ENCODE measurements around the gene GALNT6. TPM values are rescaled to one million over a fixed set of nuclear protein-coding genes. Genes with fewer than 3 reads are reported as not detected.

Gene GALNT6
- total and polyA plus RNA-seq, 5 donors from 2014 or later: 2.3 to 19.5 (median 2.9) TPM

- Histone ChIP-seq H3K4me1 (ENCODE audit: control insufficient read depth, insufficient read depth, low read length, poor library complexity, severe bottlenecking) (no peaks in the 10 kb centered on the region), H3K9me3 (ENCODE audit: control insufficient read depth in 2 of 2, low read length in 2 of 2) (no peaks in the 10 kb centered on the region), H3K36me3 (ENCODE audit: control insufficient read depth, insufficient read depth, low read length) (no peaks in the 10 kb centered on the region), H3K27ac (ENCODE audit: insufficient read depth, low read length, poor library complexity, severe bottlenecking) (no peak overlapping the region), H3K4me3 (ENCODE audit: low read depth, low read length) (no peak overlapping the region), H3K27me3 (ENCODE audit: control insufficient read depth, insufficient read depth, low read length) (no peaks in the 10 kb centered on the region)
- Mint-ChIP-seq H3K4me3 (no peak overlapping the region), H3K4me1 (peaks cover 4 to 8% (median 6%) of the 10 kb centered on the region in 4 donors), H3K9me3 (no peaks in the 10 kb centered on the region), H3K27me3 (peaks cover 15% of the 10 kb centered on the region), H3K27ac (no peak overlapping the region), H3K36me3 (no peaks in the 10 kb centered on the region)
- no peak for DNase-seq
- no peak for ATAC-seq (ENCODE audit: low read depth in 2 of 2)
Observed at GRCh38 chr12:51403681-51404136, 12.5 kb upstream of the GALNT6 start.

DNA sequence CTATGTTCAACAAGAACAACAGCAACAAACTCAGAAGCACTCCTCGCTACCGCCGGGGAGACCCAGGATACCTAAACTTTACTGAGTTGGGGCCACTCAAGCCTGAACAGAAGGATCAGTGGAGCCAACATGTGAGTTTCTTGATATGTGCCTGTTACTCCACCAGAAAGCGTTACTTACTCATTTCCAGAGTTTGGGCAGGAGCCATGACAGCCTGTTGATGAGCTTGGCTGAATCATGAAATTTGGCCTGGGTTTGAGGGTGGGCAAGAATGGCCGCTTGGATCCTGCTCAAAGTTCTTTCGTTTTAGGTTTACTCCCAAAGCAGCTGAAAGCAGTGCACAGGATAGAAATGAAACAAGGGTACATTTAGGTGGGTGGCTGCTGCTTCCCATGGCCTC lies 12.0 kb upstream of the GALNT6 start:
- Mint-ChIP-seq H3K4me1 (peaks cover 4 to 8% (median 7%) of the 10 kb centered on the region in 4 donors), H3K27ac (no peak overlapping the region), H3K4me3 (no peak overlapping the region), H3K36me3 (no peaks in the 10 kb centered on the region), H3K9me3 (no peaks in the 10 kb centered on the region), H3K27me3 (peaks cover 15% of the 10 kb centered on the region)
- Histone ChIP-seq H3K27me3 (ENCODE audit: control insufficient read depth, insufficient read depth, low read length) (no peaks in the 10 kb centered on the region), H3K27ac (ENCODE audit: insufficient read depth, low read length, poor library complexity, severe bottlenecking) (no peak overlapping the region), H3K4me3 (ENCODE audit: low read depth, low read length) (no peak overlapping the region), H3K9me3 (ENCODE audit: control insufficient read depth in 2 of 2, low read length in 2 of 2) (no peaks in the 10 kb centered on the region), H3K4me1 (ENCODE audit: control insufficient read depth, insufficient read depth, low read length, poor library complexity, severe bottlenecking) (no peaks in the 10 kb centered on the region), H3K36me3 (ENCODE audit: control insufficient read depth, insufficient read depth, low read length) (no peaks in the 10 kb centered on the region)
- DNase-seq (no peak), ATAC-seq (ENCODE audit: low read depth in 2 of 2) (no peak)

DNA sequence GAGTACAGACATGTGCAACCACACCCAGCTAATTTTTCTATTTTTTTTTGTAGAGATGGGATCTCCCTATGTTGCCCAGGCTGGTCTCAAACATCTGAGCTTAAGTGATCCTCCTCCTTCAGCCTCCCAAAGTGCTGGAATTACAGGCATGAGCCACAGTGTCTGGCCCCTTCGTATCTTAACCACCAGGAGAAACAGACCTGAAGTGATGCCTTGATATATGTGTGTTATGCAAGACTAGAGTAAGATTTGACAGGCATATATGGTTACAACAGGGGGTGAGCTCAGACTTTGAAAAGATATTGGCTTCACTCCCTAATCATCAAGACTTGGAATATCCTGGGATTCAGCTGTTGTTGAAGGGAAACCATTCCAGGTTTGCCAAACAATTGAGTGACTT lies 10.7 kb upstream of the GALNT6 start:
- Histone ChIP-seq H3K27me3 (ENCODE audit: control insufficient read depth, insufficient read depth, low read length) (no peaks in the 10 kb centered on the region), H3K36me3 (ENCODE audit: control insufficient read depth, insufficient read depth, low read length) (no peaks in the 10 kb centered on the region), H3K4me1 (ENCODE audit: control insufficient read depth, insufficient read depth, low read length, poor library complexity, severe bottlenecking) (no peaks in the 10 kb centered on the region), H3K9me3 (ENCODE audit: control insufficient read depth in 2 of 2, low read length in 2 of 2) (no peaks in the 10 kb centered on the region), H3K4me3 (ENCODE audit: low read depth, low read length) (no peak overlapping the region), H3K27ac (ENCODE audit: insufficient read depth, low read length, poor library complexity, severe bottlenecking) (no peak overlapping the region)
- Mint-ChIP-seq H3K27ac (no peak overlapping the region), H3K4me3 (no peak overlapping the region), H3K4me1 (peaks cover 3 to 10% (median 5%) of the 10 kb centered on the region in 4 donors), H3K9me3 (no peaks in the 10 kb centered on the region), H3K27me3 (peaks cover 20% of the 10 kb centered on the region), H3K36me3 (no peaks in the 10 kb centered on the region)
- no peak for DNase-seq
- no peak for ATAC-seq (ENCODE audit: low read depth in 2 of 2)

- H3K27ac ChIP-seq (ENCODE audit: insufficient read depth, low read length, poor library complexity, severe bottlenecking): no peak overlapping the region
- Mint-ChIP-seq H3K27me3 (peaks cover 20% of the 10 kb centered on the region), H3K36me3 (no peaks in the 10 kb centered on the region), H3K9me3 (no peaks in the 10 kb centered on the region), H3K27ac (no peak overlapping the region), H3K4me1 (peaks cover 3 to 10% (median 5%) of the 10 kb centered on the region in 4 donors), H3K4me3 (no peak overlapping the region)
- H3K9me3 ChIP-seq (ENCODE audit: control insufficient read depth in 2 of 2, low read length in 2 of 2): no peaks in the 10 kb centered on the region
- no peak for DNase-seq
- H3K27me3 ChIP-seq (ENCODE audit: control insufficient read depth, insufficient read depth, low read length): no peaks in the 10 kb centered on the region
- no peaks in the 10 kb centered on the region for H3K36me3 ChIP-seq (ENCODE audit: control insufficient read depth, insufficient read depth, low read length)
- H3K4me3 ChIP-seq (ENCODE audit: low read depth, low read length): no peak overlapping the region
- ATAC-seq (ENCODE audit: low read depth in 2 of 2): no peak
- H3K4me1 ChIP-seq (ENCODE audit: control insufficient read depth, insufficient read depth, low read length, poor library complexity, severe bottlenecking): no peaks in the 10 kb centered on the region
Observed at GRCh38 chr12:51401486-51401885, 10.3 kb upstream of the GALNT6 start.

GRCh38 chr12:51401020-51401419 lies 9.8 kb upstream of the GALNT6 start:
- H3K4me1 ChIP-seq (ENCODE audit: control insufficient read depth, insufficient read depth, low read length, poor library complexity, severe bottlenecking): no peaks in the 10 kb centered on the region
- Mint-ChIP-seq H3K4me3 (no peak overlapping the region), H3K27me3 (peaks cover 20% of the 10 kb centered on the region), H3K4me1 (peaks cover 3 to 13% (median 8%) of the 10 kb centered on the region in 4 donors), H3K36me3 (no peaks in the 10 kb centered on the region), H3K27ac (no peak overlapping the region), H3K9me3 (no peaks in the 10 kb centered on the region)
- H3K4me3 ChIP-seq (ENCODE audit: low read depth, low read length): no peak overlapping the region
- no peaks in the 10 kb centered on the region for H3K27me3 ChIP-seq (ENCODE audit: control insufficient read depth, insufficient read depth, low read length)
- H3K27ac ChIP-seq (ENCODE audit: insufficient read depth, low read length, poor library complexity, severe bottlenecking): no peak overlapping the region
- no peak for ATAC-seq (ENCODE audit: low read depth in 2 of 2)
- no peaks in the 10 kb centered on the region for H3K9me3 ChIP-seq (ENCODE audit: control insufficient read depth in 2 of 2, low read length in 2 of 2)
- no peaks in the 10 kb centered on the region for H3K36me3 ChIP-seq (ENCODE audit: control insufficient read depth, insufficient read depth, low read length)
- no peak for DNase-seq

- ATAC-seq (ENCODE audit: low read depth in 2 of 2) (no peak), DNase-seq (no peak)
- H3K9me3 Mint-ChIP-seq: no peaks in the 10 kb centered on the region
- H3K9me3 ChIP-seq (ENCODE audit: control insufficient read depth in 2 of 2, low read length in 2 of 2): no peaks in the 10 kb centered on the region
- H3K4me3 Mint-ChIP-seq: no peak overlapping the region
- peaks cover 20% of the 10 kb centered on the region for H3K27me3 Mint-ChIP-seq
- H3K27me3 ChIP-seq (ENCODE audit: control insufficient read depth, insufficient read depth, low read length): no peaks in the 10 kb centered on the region
- H3K4me3 ChIP-seq (ENCODE audit: low read depth, low read length): no peak overlapping the region
- peaks cover 8% of the 10 kb centered on the region for H3K4me1 ChIP-seq (ENCODE audit: control insufficient read depth, insufficient read depth, low read length, poor library complexity, severe bottlenecking)
- H3K36me3 ChIP-seq (ENCODE audit: control insufficient read depth, insufficient read depth, low read length): no peaks in the 10 kb centered on the region
- no peak overlapping the region for H3K27ac Mint-ChIP-seq
- H3K36me3 Mint-ChIP-seq: no peaks in the 10 kb centered on the region
- H3K27ac ChIP-seq (ENCODE audit: insufficient read depth, low read length, poor library complexity, severe bottlenecking): no peak overlapping the region
- H3K4me1 Mint-ChIP-seq: peaks cover 14 to 20% (median 18%) of the 10 kb centered on the region in 4 donors
Observed at GRCh38 chr12:51399891-51400290, 8.7 kb upstream of the GALNT6 start.

GRCh38 chr12:51397670-51398069 lies 6.5 kb upstream of the GALNT6 start:
- peaks cover 23 to 41% (median 35%) of the 10 kb centered on the region in 4 donors for H3K4me1 Mint-ChIP-seq
- Histone ChIP-seq H3K36me3 (ENCODE audit: control insufficient read depth, insufficient read depth, low read length) (no peaks in the 10 kb centered on the region), H3K27me3 (ENCODE audit: control insufficient read depth, insufficient read depth, low read length) (no peaks in the 10 kb centered on the region), H3K9me3 (ENCODE audit: control insufficient read depth in 2 of 2, low read length in 2 of 2) (no peaks in the 10 kb centered on the region), H3K4me3 (ENCODE audit: low read depth, low read length) (no peak overlapping the region), H3K27ac (ENCODE audit: insufficient read depth, low read length, poor library complexity, severe bottlenecking) (no peak overlapping the region), H3K4me1 (ENCODE audit: control insufficient read depth, insufficient read depth, low read length, poor library complexity, severe bottlenecking) (peaks cover 29% of the 10 kb centered on the region)
- ATAC-seq (ENCODE audit: low read depth in 2 of 2): no peak
- H3K9me3 Mint-ChIP-seq: no peaks in the 10 kb centered on the region
- H3K36me3 Mint-ChIP-seq: no peaks in the 10 kb centered on the region
- no peak for DNase-seq
- peaks cover 16% of the 10 kb centered on the region for H3K27me3 Mint-ChIP-seq
- no peak overlapping the region for H3K27ac Mint-ChIP-seq
- H3K4me3 Mint-ChIP-seq: no peak overlapping the region

Data from CD4-positive, CD25-positive, alpha-beta regulatory T cell (primary cell).